GM23248 (cell line): ENCODE measurements around the gene CD38. TPM values are rescaled to one million over a fixed set of nuclear protein-coding genes. Genes with fewer than 3 reads are reported as not detected.

Experiments used
- DNase-seq: peaks from one replicate; pipeline ENCODE4 v3.0.0-alpha.2; 2015
- H2AFZ ChIP-seq: fragments of 200-600 bp; sonication (generic); 2 replicates; pipeline ENCODE4 v1.6.1; 2016; ENCODE audit warnings: antibody characterized with exemption
- H3F3A ChIP-seq: fragments of 200-600 bp; sonication (generic); 2 replicates; pipeline ENCODE4 v1.6.1; 2016; ENCODE audit warnings: mild to moderate bottlenecking, antibody characterized with exemption, mixed run types; ENCODE audit not compliant: insufficient read depth
- H3K27ac ChIP-seq: fragments of 200-600 bp; sonication (generic); 2 replicates; pipeline ENCODE4 v1.5.1; 2016; ENCODE audit warnings: mild to moderate bottlenecking
- H3K27me3 ChIP-seq: fragments of 200-600 bp; sonication (generic); replicated peaks from 2 replicates; pipeline ENCODE4 v1.6.1; 2016; ENCODE audit warnings: mild to moderate bottlenecking; ENCODE audit not compliant: insufficient read depth
- H3K36me3 ChIP-seq: fragments of 200-600 bp; sonication (generic); 2 replicates; pipeline ENCODE4 v1.6.1; 2016; ENCODE audit warnings: low read depth, mild to moderate bottlenecking
- H3K4me1 ChIP-seq: fragments of 200-600 bp; sonication (generic); 2 replicates; pipeline ENCODE4 v1.6.1; 2016; ENCODE audit warnings: mild to moderate bottlenecking; ENCODE audit not compliant: insufficient read depth
- H3K4me2 ChIP-seq: fragments of 200-600 bp; sonication (generic); one replicate; pipeline ENCODE4 v1.6.1; 2016; ENCODE audit warnings: mild to moderate bottlenecking; ENCODE audit not compliant: unreplicated experiment
- H3K4me3 ChIP-seq: fragments of 200-600 bp; sonication (generic); 2 replicates; pipeline ENCODE4 v1.5.1; 2016; ENCODE audit warnings: mild to moderate bottlenecking
- H3K79me2 ChIP-seq: fragments of 200-600 bp; sonication (generic); 2 replicates; pipeline ENCODE4 v1.6.1; 2016; ENCODE audit warnings: mild to moderate bottlenecking; ENCODE audit not compliant: insufficient read depth
- H3K9ac ChIP-seq: fragments of 200-600 bp; sonication (generic); 2 replicates; pipeline ENCODE4 v1.6.1; 2016; ENCODE audit warnings: mild to moderate bottlenecking
- H3K9me2 ChIP-seq: fragments of 200-600 bp; sonication (generic); 2 replicates; pipeline ENCODE4 v1.6.1; 2016; ENCODE audit warnings: mixed run types, mild to moderate bottlenecking, moderate library complexity; ENCODE audit not compliant: insufficient read depth
- H3K9me3 ChIP-seq: fragments of 200-600 bp; sonication (generic); one replicate; pipeline ENCODE4 v1.6.1; 2017; ENCODE audit warnings: low read depth
- H4K20me1 ChIP-seq: fragments of 200-600 bp; sonication (generic); 2 replicates; pipeline ENCODE4 v1.6.0; 2016; ENCODE audit not compliant: insufficient read depth
- EZH2 ChIP-seq: fragments of 200-600 bp; sonication (generic); IDR thresholded peaks from 2 replicates; pipeline ENCODE4 v1.6.1; 2018; ENCODE audit warnings: antibody characterized with exemption, mild to moderate bottlenecking; ENCODE audit not compliant: insufficient read depth, poor library complexity, severe bottlenecking
- EZH2phosphoT487 ChIP-seq: fragments of 200-600 bp; sonication (generic); IDR thresholded peaks from 2 replicates; pipeline ENCODE4 v1.6.1; 2018; ENCODE audit warnings: antibody characterized with exemption, moderate library complexity, mild to moderate bottlenecking, low read depth; ENCODE audit not compliant: insufficient read depth
- WGBS, 2 experiments: methylation state at CpG; one replicate each; pipeline ENCODE4 v1.1.6; 2015 to 2017; ENCODE audit warnings: low lambda C conversion rate in 2 of 2, low coverage in 1 of 2; ENCODE audit errors: missing lambda C conversion rate in 2 of 2; 5-methylcytosine and 5-hydroxymethylcytosine counted together
- in situ Hi-C: fragments of 300-500 bp; cut with MboI; formaldehyde crosslinking; loops from 2 replicates; pipeline ENCODE4 v1.15.0; 2020
- polyA plus RNA-seq: library from polyadenylated mRNA; unstranded; fragments of >200 nt; fragmentation: Nextera tagmentation; extraction: Ambion mirVana; gene quantifications from 2 replicates; pipeline ENCODE4 v1.2.1, GENCODE V29; 2016
- total RNA-seq: library from RNA; depleted of rRNA; stranded (reverse); fragments of >200 nt; shearing (Covaris generic); gene quantifications from 2 replicates; pipeline ENCODE4 v1.2.3, GENCODE V29; 2014

The CD38 gene
- total and polyA plus RNA-seq, 2 experiments from 2014 or later: not detected

GRCh38 chr4:15749001-15749400, 29.1 kb upstream of the CD38 start:
- in situ Hi-C loops: no loop called here
- 61 to 64% methylated on average over 6 of the region's 6 CpGs for WGBS, 2 experiments
- no peaks in the 10 kb centered on the region for H3K9me3 ChIP-seq
- H2AFZ ChIP-seq: no peak overlapping the region
- DNase-seq: no peak
- no peaks in the 10 kb centered on the region for H4K20me1 ChIP-seq
- no peak overlapping the region for H3K27ac ChIP-seq
- H3F3A ChIP-seq: no peaks in the 10 kb centered on the region; the same call in 1 of the 2 replicates
- 0 out of 2 replicates have a peak, but pooled peaks cover 1% of the 10 kb centered on the region for H3K4me1 ChIP-seq
- no peaks in the 10 kb centered on the region for H3K9me2 ChIP-seq
- no peak overlapping the region for H3K4me2 ChIP-seq
- H3K9ac ChIP-seq: no peak overlapping the region
- H3K27me3 ChIP-seq: 0 out of 2 replicates have a peak, but pooled peaks cover 2% of the 10 kb centered on the region
- no peaks in the 10 kb centered on the region for H3K79me2 ChIP-seq
- H3K4me3 ChIP-seq: no peak overlapping the region
- TF ChIP-seq EZH2 (no peak), EZH2phosphoT487 (no peak)
- no peaks in the 10 kb centered on the region for H3K36me3 ChIP-seq

GRCh38 chr4:15751153-15751552, 27.0 kb upstream of the CD38 start:
- TF ChIP-seq EZH2 (no peak), EZH2phosphoT487 (no peak)
- H3K9me3 ChIP-seq: no peaks in the 10 kb centered on the region
- 0 out of 2 replicates have a peak, but pooled peaks cover 4% of the 10 kb centered on the region for H3K4me1 ChIP-seq
- in situ Hi-C loops: no loop called here
- no peak overlapping the region for H3K9ac ChIP-seq
- DNase-seq: no peak
- H3K27me3 ChIP-seq: 0 out of 2 replicates have a peak, but pooled peaks cover 2% of the 10 kb centered on the region
- no peaks in the 10 kb centered on the region for H3K36me3 ChIP-seq
- WGBS, 2 experiments: 52 to 61% methylated on average over 2 of the region's 2 CpGs
- no peak overlapping the region for H3K4me3 ChIP-seq
- H3K9me2 ChIP-seq: no peaks in the 10 kb centered on the region
- peaks cover 13% of the 10 kb centered on the region for H3F3A ChIP-seq
- no peak overlapping the region for H2AFZ ChIP-seq
- H3K27ac ChIP-seq: no peak overlapping the region
- H3K4me2 ChIP-seq: no peak overlapping the region
- no peaks in the 10 kb centered on the region for H3K79me2 ChIP-seq
- H4K20me1 ChIP-seq: no peaks in the 10 kb centered on the region

GRCh38 chr4:15753081-15753480, 25.0 kb upstream of the CD38 start:
- Histone ChIP-seq H3K4me3 (no peak overlapping the region), H3F3A (peaks cover 19% of the 10 kb centered on the region), H3K4me2 (no peak overlapping the region), H2AFZ (no peak overlapping the region), H3K9me3 (no peaks in the 10 kb centered on the region), H3K27ac (no peak overlapping the region), H4K20me1 (no peaks in the 10 kb centered on the region), H3K9me2 (no peaks in the 10 kb centered on the region), H3K9ac (no peak overlapping the region), H3K27me3 (0 out of 2 replicates have a peak, but pooled peaks cover 2% of the 10 kb centered on the region), H3K36me3 (no peaks in the 10 kb centered on the region), H3K4me1 (0 out of 2 replicates have a peak, but pooled peaks cover 4% of the 10 kb centered on the region), H3K79me2 (no peaks in the 10 kb centered on the region)
- in situ Hi-C loops: no loop called here
- TF ChIP-seq EZH2 (no peak), EZH2phosphoT487 (no peak)
- 81 to 91% methylated on average over 6 of the region's 6 CpGs for WGBS, 2 experiments
- no peak for DNase-seq

- no peak overlapping the region for H2AFZ ChIP-seq
- 0 out of 2 replicates have a peak, but pooled peaks cover 4% of the 10 kb centered on the region for H3K4me1 ChIP-seq
- H3K4me3 ChIP-seq: no peak overlapping the region
- in situ Hi-C loops: no loop called here
- H3F3A ChIP-seq: peaks cover 19% of the 10 kb centered on the region
- no peak for DNase-seq
- no peaks in the 10 kb centered on the region for H3K79me2 ChIP-seq
- no peaks in the 10 kb centered on the region for H3K36me3 ChIP-seq
- no peak overlapping the region for H3K4me2 ChIP-seq
- H3K9me3 ChIP-seq: no peaks in the 10 kb centered on the region
- H3K9ac ChIP-seq: no peak overlapping the region
- no peaks in the 10 kb centered on the region for H4K20me1 ChIP-seq
- H3K9me2 ChIP-seq: no peaks in the 10 kb centered on the region
- WGBS, 2 experiments: 34 to 48% methylated on average over 4 of the region's 4 CpGs
- TF ChIP-seq EZH2phosphoT487 (no peak), EZH2 (no peak)
- H3K27ac ChIP-seq: no peak overlapping the region
- 0 out of 2 replicates have a peak, but pooled peaks cover 2% of the 10 kb centered on the region for H3K27me3 ChIP-seq
Observed at GRCh38 chr4:15753786-15754185, 24.3 kb upstream of the CD38 start.

GRCh38 chr4:15754323-15754722, 23.8 kb upstream of the CD38 start:
- TF ChIP-seq EZH2 (no peak), EZH2phosphoT487 (no peak)
- in situ Hi-C loops: no loop called here
- H3K4me1 ChIP-seq: 0 out of 2 replicates have a peak, but pooled peaks cover 4% of the 10 kb centered on the region
- H3K4me2 ChIP-seq: no peak overlapping the region
- H3K36me3 ChIP-seq: no peaks in the 10 kb centered on the region
- no peaks in the 10 kb centered on the region for H3K9me3 ChIP-seq
- H3K27ac ChIP-seq: no peak overlapping the region
- 52% methylated on average over 4 of the region's 4 CpGs for WGBS, 2 experiments
- no peak overlapping the region for H2AFZ ChIP-seq
- H3K4me3 ChIP-seq: no peak overlapping the region
- no peaks in the 10 kb centered on the region for H4K20me1 ChIP-seq
- H3K79me2 ChIP-seq: no peaks in the 10 kb centered on the region
- H3K27me3 ChIP-seq: no peaks in the 10 kb centered on the region
- no peaks in the 10 kb centered on the region for H3K9me2 ChIP-seq
- no peak overlapping the region for H3K9ac ChIP-seq
- peaks cover 19% of the 10 kb centered on the region for H3F3A ChIP-seq
- peak; percentile 18 for DNase-seq
